RWPE2 (cell line): Measurements from ENCODE around the gene CABS1.

ENCODE experiments used
- ATAC-seq: fragments of 200-7000 bp; cut with Tn5 transposase; 3 replicates; pipeline ENCODE4 v1.9.1; 2021; ENCODE audit warnings: low read depth
- DNase-seq: peaks from one replicate; pipeline ENCODE4 v3.0.0-alpha.2; 2020; ENCODE audit warnings: low spot score
- H3K27ac ChIP-seq: fragments of 450-650 bp; 2 replicates; pipeline ENCODE4 v1.5.1; 2017; ENCODE audit warnings: mild to moderate bottlenecking; ENCODE audit not compliant: poor library complexity, severe bottlenecking
- H3K27me3 ChIP-seq: fragments of 250-450 bp; sonication (Bioruptor Pico); 2 replicates; pipeline ENCODE4 v1.5.1; 2021; ENCODE audit warnings: mild to moderate bottlenecking, moderate library complexity; ENCODE audit not compliant: insufficient read depth, poor library complexity, severe bottlenecking
- H3K36me3 ChIP-seq: fragments of 250-450 bp; sonication (Bioruptor Pico); 2 replicates; pipeline ENCODE4 v1.5.1; 2020; ENCODE audit warnings: low read depth, mild to moderate bottlenecking, moderate library complexity
- H3K4me1 ChIP-seq: fragments of 250-450 bp; sonication (Bioruptor Pico); 2 replicates; pipeline ENCODE4 v1.5.1; 2021; ENCODE audit warnings: mild to moderate bottlenecking, moderate library complexity; ENCODE audit not compliant: insufficient read depth, poor library complexity, severe bottlenecking
- H3K4me3 ChIP-seq: fragments of 250-450 bp; sonication (Bioruptor Pico); 2 replicates; pipeline ENCODE4 v1.5.1; 2021; ENCODE audit warnings: mild to moderate bottlenecking, moderate library complexity; ENCODE audit not compliant: severe bottlenecking
- H3K9me3 ChIP-seq: fragments of 250-450 bp; sonication (Bioruptor Pico); 2 replicates; pipeline ENCODE4 v1.5.1; 2021; ENCODE audit warnings: mild to moderate bottlenecking, moderate library complexity; ENCODE audit not compliant: severe bottlenecking
- CTCF ChIP-seq: fragments of 450-650 bp; IDR thresholded peaks from one replicate; pipeline ENCODE4 v1.5.1; 2017; ENCODE audit warnings: mild to moderate bottlenecking, moderate library complexity; ENCODE audit not compliant: poor library complexity, severe bottlenecking

Gene CABS1

GRCh38 chr4:70382691-70383181, 48.0 kb downstream of the CABS1 start, which contains the start of gene SMR3B:
Gene SMR3B, plus strand, starts transcription at chr4:70383131. Its CDS starts 1,380 bp downstream, at chr4:70384511.
- Histone ChIP-seq H3K36me3 (no peaks in the 10 kb centered on the region), H3K27me3 (no peaks in the 10 kb centered on the region), H3K9me3 (no peaks in the 10 kb centered on the region), H3K4me3 (no peak within 1 kb of the TSS), H3K4me1 (no peaks in the 10 kb centered on the region), H3K27ac (no peak within 1 kb of the TSS)
- DNase-seq (no peak), ATAC-seq (no peak)
- no peak for TF ChIP-seq CTCF
